Measurements from ENCODE around the gene N4BP2.

Gene N4BP2

DNA sequence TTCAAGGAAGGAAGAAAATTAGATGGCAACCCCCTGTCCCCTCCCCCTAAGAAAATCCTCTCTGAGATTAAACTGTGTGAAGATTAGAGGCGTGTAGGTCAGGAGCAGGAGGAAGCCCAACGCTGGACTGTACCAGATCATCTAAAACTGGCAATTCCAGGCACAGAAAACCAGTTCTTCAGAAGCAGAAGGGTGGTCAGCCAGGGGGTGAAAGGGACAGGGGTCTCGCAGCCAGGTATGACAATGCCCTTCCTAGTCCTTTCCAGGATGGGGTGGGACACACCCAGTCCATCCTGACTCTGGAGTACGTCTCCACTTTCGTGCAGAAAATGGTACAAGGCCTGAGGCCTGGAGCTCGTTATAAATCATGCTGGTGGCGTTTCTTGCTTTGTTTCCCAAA is 136.9 kb downstream of the N4BP2 start:
- no peak for DNase-seq

DNA sequence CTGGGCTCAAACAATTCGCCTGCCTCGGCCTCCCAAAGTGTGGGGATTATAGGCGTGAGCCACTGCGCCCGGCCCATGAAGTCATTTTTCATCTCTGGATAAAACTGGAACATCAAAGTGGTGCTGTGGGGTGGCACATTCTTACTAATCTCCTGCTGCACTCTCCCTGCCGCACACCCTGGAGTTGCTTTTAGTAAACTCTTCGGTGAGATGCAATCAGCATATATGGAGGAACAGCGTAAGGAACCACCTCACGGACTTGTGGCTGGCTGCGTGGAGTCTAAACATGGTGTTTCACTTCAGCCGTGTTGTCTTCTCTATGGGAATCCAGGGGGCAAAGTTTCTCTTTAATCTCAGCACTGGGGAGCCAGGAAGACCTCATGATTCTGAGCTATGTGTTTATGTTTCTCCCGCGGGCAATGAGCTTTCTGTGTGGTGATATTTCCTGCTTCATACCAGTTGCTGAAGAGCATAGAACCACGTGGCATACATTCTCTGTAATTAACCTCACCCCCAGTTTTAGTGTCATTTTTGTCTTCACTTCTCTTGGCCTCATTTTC is 138.0 kb downstream of the N4BP2 start:
- DNase-seq = no peak

GRCh38 chr4:40195182-40196177 is 138.8 kb downstream of the N4BP2 start:
- DNase-seq = no peak

DNA sequence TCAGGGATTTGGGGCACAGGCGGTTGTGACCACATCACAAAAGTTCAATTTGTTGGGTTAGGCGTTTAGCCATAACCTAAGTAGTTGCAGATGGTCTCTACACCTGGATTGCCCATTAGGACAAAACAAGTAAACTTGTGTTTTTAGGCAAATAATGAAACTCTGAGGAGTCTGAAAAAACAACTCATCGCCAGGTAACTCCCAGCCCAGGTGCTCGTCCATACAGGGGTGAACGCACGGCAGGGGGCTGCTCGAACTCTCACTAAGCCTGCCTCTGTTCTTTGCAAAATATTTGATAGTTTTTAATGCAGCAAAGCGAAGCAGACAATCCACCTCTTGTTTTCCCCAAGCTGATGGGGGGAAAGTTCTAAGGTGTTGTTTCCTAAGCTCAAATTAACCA is 139.6 kb downstream of the N4BP2 start:
- no peak for DNase-seq

DNA sequence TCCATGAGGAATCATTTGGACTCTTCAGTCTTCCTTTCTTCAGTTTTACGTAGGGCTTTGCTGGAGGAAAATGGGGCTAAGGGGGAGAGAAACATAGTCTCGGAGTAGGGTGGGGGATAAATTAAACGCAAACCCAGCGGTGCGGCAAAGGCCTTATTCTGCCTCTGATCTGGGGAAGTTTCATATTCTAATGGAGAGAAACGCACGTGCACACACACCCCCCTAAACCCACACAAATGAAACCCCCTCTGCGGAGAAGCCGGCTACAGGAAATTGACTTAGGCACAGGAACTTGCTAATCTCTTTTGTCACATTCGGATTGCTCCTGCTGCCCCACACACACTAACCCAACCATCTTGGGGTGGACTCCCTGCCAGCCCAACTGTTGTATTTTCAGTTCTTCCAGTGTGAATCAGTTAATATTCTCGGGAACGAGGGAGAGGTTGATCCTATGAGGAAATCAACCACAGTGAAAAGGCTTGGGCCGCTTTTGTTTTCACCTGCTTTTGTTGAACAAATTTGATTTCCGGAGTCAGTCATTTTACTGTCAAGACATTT is 140.2 kb downstream of the N4BP2 start, which contains the start of gene RHOH:
Gene RHOH (plus strand): TSS at position 308 of the 558 bp plus-strand sequence. CDS start 46,356 bp downstream, outside the sequence.
- DNase-seq = no peak

- no peak for DNase-seq
Observed at GRCh38 chr4:40197879-40198689, 141.4 kb downstream of the N4BP2 start.

GRCh38 chr4:40199179-40199670 is 142.6 kb downstream of the N4BP2 start:
- no peak for DNase-seq

GRCh38 chr4:40199999-40200874 is 143.6 kb downstream of the N4BP2 start:
- DNase-seq = no peak

GRCh38 chr4:40200875-40201801 is 144.5 kb downstream of the N4BP2 start:
- no peak for DNase-seq

DNA sequence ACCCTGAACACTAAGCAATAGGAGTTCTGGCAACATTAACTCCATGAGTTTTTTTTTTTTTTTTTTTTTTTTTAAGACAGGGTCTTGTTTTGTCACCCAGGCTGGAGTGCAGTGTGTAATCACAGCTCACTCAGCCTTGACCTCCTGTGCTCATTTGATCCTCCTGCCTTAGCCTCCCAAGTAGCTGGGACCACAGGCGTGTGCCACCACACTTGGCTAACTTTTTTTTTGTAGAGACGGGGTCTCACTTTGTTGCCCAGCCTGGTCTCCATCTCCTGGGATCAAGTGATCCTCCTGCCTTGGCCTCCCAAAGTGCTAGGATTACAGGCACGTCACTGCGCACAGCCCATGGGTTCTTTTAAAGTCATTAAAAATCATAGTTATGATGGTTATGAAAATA is 145.2 kb downstream of the N4BP2 start:
- DNase-seq = no peak

- DNase-seq = no peak
Observed at GRCh38 chr4:40202474-40202873, 145.8 kb downstream of the N4BP2 start.

DNA sequence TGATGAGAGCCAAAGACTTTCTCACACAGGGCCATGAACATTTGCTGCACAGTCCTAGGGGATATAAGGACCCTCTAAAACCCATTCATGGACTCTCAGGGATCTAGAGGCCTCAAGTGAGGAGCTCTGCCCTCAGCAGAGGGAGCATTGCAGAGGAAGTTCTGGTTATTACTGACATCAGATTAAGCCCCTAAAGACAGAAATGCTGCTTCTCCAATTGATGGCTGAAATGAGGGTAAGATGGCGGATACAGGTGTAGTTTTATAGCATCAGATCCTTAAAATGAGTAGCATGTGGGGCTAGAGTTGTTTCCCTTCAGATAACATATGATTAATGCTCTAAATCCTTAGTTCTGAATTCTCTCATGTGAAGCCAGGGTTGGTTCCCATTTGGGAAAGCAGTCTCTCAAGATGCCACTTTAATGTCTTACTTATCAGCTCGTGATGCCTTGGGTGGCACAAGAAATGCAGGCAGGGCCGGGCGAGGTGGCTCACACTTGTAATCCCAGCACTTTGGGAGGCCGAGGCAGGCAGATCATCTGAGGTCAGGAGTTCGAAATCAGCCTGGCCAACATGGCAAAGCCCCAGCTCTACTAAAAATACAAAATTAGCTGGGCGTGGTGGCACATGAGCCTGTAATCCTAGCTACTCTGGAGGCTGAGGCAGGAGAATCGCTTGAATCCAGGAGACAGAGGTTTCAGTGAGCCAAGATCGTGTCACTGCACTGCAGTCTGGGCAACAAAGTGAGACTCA is 148.0 kb downstream of the N4BP2 start:
- DNase-seq = no peak

DNA sequence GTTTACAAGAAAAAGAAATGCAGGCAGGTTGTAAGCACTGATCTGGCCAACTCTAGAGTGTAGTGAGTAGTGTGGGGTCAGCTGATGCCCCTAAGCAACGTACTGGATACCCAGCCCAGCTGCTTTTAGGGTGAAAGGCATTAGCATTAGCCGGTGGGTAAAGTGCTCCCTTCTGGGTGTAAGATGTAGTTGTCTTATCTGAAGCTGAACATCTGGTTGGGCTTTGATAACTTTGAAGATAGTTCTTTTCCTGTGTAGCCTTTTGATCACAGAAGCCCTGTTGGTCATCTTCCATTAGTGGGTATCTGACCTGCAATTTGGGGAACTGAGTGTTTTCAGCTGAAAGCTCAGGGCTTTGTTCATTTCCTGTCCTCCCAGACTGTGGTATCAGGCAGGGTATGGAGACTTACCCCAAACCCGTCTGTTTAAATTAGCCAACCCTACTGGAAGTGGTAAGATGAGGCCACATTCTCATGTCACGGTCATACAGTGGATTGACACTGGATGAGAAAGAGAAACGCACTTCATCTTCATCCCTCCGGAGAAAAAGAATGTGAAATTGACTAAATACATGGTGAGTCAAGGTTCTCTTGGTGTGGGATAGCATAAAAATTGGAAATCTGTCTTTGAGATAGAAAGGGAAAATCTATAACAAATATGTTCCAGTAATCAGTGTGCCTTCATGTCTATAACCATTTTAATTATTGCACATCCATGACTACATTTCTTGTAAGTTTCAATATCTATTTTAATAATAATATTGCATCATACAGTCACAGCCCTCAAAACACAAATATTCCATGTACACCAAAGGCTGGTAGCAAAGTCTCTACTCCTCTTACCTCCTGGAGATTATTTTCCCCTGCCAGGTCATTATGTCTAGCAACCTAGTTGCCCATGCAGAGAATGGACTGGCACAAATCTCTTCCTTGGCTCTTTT is 148.9 kb downstream of the N4BP2 start:
- no peak for DNase-seq

DNA sequence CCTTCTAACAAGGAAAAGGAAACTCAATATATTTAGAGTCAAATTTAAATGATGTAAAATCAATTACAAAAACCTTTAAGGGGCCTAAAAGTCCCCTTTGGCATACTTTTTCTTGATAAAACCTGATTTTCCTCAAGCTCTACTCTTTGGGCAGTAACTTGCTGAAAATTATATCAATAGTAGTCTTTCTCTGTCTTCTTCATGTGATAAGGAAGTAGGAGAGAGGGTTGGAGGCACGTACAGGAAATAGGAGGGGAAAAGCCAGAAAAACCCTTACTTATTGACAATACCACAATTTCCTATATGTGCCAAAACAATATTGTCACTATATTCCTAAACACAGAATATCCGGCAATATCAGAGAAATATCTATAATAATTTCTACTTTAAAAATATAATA is 149.8 kb downstream of the N4BP2 start:
- no peak for DNase-seq
